8988T (cell line): ENCODE results near the gene NEO1.

Source experiments
- DNase-seq: peaks from one replicate; pipeline ENCODE4 v3.0.0; 2011

Gene NEO1

GRCh38 chr15:73078291-73078690 lies 26.0 kb downstream of the NEO1 start:
- DNase-seq: no peak

DNA sequence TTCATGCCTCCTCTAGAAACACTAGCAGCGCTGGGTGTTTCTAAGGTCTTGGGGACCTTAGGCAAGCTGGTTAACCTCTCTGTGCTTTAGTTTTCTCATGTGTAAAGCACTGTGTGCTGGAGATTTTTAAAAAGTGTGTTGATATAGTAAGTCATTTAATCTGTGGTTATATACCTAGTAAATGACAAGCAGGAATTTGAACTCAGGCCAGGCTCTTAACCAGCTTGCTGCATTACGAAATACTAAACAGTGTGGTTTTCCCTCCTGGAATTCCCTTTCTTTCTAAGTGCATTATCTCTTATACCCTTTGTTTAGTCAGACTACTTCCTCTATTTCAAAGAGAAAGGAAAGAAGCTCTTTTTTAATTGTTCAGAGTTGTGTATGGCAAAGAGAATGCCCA lies 26.5 kb downstream of the NEO1 start:
- DNase-seq: no peak

DNA sequence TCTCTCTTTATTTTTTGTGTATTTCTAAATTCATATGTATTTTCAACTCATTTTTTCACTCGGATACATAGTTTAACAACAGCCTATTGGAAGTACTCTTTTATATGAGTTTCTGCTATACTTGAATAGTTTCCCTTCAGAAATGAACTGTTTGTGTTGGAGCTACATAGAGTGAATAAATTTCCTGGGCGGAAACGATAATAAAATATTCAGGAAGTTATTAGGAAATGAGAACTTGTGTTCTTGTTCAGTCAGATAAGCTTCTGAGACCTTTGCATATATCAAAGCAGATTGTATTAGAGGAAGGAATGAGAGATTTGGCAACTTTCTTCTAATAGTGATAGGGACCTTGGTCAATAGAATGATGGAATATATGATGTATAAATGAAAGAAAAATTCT lies 27.3 kb downstream of the NEO1 start:
- DNase-seq: no peak

- DNase-seq: no peak
Observed at GRCh38 chr15:73081321-73081958, 29.2 kb downstream of the NEO1 start.

DNA sequence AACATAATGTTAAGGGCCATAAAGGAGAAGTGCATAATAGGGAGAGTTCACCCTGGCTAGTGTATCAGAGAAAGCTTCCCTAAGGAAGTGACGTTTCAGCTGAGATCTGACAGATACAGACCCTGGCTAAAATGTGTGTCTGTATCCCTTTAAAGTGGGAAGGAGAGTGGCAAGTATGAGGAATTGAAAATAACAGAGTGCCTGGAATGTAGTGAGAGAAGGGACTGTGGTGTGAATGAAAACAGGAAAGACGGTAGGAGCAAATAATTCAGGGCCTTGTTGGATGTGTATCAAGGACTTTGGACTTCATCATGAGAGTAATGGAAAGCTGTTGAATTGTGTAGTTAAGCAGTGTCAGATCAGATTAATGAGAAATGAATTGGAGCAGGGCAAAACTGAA lies 30.5 kb downstream of the NEO1 start:
- DNase-seq: no peak

DNA sequence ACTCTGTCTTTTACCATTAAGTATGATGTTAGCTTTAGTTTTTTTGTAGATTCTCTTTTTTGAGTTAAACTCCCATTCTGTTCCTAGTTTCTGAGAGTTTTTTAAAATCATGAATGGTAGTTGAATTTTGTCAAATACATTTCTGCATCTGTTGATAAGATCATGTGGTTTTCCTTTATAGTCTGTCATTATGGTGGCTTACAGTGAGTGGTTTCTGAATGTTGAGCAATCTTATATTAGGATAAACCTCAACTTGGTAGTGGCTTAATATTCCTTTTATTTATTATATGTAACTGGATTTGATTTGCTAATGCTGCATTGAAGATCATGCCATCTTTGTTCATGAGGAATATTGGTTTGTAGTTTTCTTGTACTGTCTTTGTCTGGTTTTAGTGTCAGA lies 34.8 kb downstream of the NEO1 start:
- DNase-seq: no peak

DNA sequence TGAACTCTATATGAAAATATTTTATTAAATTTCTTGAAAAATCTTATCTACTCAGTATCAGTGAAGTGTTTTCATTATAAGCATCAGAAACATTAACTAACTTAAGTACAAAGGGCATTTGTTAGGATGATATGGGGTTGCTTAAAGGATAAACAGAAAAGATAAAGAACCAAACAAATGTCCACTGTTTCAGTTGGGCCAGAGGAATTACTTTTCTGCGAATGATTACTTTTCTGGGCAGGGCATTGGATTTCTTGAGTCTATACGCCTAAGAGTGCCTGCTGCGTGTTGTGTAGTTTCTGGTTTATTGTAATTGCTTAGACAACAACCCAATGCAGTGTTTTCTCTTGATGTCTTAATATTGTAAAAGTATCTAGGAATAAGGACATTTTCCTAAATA lies 52.8 kb downstream of the NEO1 start:
- no peak for DNase-seq

DNA sequence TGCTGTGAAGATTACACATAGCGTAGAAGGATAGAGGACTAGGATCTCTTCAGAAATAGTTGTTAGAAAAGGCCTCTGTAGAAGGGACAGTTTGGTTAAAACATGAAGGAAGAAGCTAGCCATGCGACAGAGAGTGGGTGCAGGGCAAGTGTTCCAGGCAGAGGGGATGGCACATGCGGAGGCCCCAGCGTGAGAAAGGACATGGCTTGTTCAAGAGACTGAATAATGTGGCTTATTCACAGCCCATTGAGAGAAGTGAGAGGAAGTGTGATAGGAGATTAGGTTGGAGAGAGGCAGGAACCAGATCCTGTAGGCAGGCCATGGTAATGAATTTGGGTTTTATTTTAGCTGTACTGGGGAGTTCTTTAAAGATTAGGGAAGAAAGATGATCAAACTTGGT lies 56.4 kb downstream of the NEO1 start:
- no peak for DNase-seq

DNA sequence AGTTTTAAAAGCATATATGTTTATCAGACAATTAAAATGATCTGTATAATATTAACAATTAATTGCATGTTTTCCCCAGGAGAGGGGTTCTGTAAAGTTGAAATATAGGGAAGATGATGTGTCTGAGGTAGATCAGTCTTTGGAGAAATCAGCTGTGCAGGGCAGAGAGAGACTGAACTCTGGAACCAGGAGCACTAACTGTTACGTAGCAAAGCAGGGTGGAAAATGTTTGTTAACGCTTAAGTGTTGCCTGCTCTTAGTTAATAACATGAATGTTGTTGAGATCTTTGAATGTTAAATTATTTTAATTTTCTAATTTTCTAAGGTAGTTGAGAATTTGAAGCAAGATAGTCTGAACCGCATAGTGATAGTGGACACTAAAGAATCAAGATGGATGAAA lies 57.5 kb downstream of the NEO1 start:
- no peak for DNase-seq

DNA sequence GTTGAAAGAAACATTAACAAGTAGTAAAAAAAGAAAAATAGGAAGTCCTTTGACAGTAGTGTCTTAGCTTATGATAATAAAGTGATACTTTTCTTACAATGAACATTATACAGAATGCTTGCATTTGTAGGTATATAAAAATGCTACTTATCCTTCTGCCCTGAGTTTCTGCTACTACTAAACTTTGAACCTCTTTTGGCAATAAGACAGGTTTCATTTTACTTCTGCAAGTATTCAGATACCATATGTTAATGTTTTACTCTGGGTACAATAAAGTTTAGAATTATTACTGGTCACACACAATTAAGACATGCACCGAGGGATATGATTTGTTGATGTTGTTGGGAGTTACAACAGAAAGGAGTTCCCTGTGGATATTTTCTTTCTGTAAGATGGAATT lies 57.9 kb downstream of the NEO1 start:
- DNase-seq: no peak

DNA sequence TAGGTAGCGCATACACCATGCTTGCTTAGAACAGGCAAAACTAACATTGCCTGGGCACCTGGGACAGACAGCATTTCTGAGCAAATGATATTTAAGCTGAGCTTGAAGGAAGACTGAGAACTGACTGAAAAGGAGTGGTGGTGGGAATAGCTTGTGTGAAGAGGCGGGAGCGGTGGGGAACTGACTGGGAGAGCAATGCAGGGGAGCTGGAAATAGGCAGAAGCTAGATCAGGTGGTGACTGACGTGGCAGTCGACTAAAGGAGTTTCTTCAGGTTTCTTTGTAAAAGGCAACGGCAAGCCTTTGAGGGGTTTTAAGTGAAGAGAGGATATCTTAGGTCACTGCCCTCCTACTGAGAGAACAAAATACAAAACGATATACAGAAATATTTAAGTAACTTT lies 61.8 kb downstream of the NEO1 start:
- DNase-seq: no peak

DNA sequence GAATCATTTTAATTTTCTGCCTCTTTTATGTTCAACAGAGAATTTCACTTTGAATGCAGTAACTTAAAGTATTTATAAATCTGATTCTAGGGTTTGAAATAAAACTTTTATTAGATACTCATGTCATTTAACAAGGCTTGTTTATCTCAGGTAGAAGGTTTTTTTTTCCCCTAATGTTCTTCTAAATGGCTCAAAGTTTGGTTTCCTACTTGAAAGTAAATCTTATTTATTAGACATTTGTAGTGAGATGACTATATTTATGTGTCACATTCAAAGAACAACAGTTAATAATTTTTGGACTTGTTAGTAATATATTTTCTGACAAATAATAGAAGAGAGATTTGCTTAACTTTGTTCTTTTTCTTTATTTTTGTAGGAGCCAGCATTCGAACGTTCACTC lies 63.9 kb downstream of the NEO1 start:
- DNase-seq: no peak

- DNase-seq: no peak
Observed at GRCh38 chr15:73118055-73118454, 65.8 kb downstream of the NEO1 start.

DNA sequence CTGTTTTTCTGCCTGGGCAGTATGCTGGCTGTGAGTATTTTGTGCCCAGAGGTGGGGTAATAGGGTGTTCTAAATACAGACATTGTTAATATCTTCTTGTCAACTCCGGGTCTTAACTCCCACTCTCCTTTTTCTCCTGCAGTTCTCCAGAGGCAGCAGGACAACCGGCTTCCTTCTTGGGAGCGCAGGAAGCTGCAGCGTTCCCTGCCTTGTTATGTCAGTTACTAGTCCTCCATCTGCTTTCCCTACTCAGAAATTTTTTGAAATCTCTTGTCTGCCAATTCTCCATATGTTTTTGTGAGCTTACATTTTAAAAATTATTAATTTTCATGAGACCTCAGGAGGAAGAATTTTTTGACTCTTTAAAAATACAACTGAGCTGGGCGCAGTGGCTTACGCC lies 67.2 kb downstream of the NEO1 start:
- no peak for DNase-seq

DNA sequence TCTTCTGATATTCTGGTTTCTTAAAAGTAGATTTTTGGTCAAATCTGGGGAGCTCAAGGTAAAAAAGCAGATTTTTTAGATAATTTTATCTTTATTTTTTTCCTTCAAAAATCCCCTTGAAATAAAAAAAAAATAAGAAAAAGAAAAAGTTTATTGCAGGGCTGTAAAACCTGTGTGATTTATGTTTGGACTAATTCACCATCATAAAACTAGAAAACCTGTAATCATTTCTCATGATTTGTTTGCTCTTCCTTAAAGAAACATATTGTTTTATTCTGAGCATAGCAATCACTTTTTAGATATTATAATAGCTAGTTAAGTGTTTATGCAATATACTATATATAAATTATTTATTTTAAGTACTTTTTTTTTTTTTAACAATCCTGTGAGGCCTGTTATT lies 68.0 kb downstream of the NEO1 start:
- DNase-seq: no peak

- DNase-seq: no peak
Observed at GRCh38 chr15:73125219-73125618, 73.0 kb downstream of the NEO1 start.

GRCh38 chr15:73127302-73127936 lies 75.2 kb downstream of the NEO1 start:
- no peak for DNase-seq

GRCh38 chr15:73130830-73131229 lies 78.6 kb downstream of the NEO1 start:
- no peak for DNase-seq

- no peak for DNase-seq
Observed at GRCh38 chr15:73134196-73134595, 81.9 kb downstream of the NEO1 start.

DNA sequence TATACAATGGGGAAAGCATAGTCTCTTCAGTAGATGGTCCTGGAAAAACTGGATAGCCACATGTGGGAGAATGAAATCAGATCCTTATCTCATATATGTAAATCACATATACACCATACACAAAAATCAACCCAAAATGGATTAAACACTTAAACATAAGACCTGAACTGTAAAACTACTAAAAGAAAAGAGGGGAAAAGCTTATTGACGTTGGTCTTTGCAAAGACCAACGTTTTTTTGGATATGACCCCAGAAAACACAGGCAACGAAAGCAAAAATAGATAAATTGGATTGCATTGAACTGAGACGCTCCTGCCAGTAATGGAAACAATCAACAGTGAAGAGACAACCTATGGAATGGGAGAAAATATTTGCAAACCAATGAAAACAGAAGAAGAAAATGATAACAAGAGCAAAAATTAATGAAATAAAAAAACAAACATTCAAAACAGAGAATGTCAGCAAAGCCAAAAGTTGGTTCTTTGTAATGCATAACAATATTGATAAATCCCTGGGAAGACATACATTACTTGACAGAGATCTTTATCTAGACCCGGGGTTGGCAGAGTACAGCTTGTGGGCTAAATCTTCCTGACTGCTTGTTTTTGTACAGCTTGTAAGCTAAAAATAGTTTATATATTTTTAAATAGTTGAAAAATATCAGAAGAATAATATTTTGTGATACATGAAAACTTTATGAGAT lies 86.9 kb downstream of the NEO1 start:
- no peak for DNase-seq

DNA sequence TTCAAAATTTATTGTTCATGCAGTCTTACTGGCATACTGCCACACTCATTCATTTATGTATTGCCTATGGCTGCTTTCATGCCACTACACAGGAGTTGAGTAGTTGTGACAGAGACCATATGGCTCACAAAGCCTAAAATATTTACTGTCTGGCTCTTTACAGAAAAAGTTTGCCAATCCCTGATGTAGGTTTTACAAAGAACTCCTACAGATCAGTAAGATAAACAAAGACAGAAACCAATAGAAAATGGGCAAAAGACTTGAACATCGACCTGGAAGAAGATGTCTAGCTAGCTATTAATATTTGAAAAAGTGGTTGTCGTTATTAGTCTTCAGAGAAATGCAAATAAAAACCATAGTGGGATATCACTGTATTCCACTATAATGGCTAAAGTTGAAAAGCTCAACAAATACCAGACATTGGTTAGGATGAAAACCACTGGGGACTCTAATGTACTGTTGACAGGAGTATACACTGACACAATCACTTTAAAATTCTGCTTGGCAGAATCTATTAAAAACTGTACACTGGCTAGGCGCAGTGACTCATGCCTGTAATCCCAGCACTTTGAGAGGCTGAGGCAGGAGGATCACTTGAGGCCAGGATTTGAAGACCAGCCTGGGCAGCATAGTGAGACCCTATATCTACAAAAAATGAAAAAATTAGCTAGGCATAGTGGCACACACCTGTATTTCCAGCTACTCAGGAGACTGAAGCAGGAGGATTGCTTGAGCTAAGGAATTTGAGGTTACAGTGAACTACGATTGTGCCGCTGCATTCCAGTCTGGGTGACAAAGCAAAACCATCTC lies 87.7 kb downstream of the NEO1 start:
- no peak for DNase-seq

GRCh38 chr15:73141216-73141900 lies 89.1 kb downstream of the NEO1 start:
- DNase-seq: no peak
